ENCODE results near the gene SCN4B. TPM values are rescaled to one million over a fixed set of nuclear protein-coding genes. Genes with fewer than 3 reads are reported as not detected.

Gene SCN4B
- total RNA-seq, 1 donor from 2014 or later = 0.89 TPM

DNA sequence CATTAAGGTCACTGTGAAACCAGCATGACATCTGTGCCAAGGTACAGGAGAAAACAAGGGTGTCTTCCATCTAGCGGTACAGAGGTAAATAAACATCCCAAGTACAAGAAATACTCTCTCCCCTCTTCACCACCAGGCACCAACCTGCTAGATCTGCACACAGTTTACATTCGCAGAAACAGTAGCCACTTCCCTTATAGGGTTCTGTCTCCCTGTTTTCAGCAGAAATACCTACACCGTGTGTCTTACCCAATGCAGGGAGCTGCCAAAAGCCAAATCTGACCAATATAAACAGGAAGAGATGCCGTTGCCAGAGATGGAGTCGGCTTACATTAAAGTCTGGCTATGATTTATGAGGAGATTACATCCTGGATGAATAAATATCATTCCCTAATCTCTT lies 1.2 kb downstream of the SCN4B start:
- no peak for TF ChIP-seq EZH2 (IDR thresholded peaks at IDR 0.05; ENCODE audit: insufficient read depth, low read length)
- TF ChIP-seq, protein P1, sequence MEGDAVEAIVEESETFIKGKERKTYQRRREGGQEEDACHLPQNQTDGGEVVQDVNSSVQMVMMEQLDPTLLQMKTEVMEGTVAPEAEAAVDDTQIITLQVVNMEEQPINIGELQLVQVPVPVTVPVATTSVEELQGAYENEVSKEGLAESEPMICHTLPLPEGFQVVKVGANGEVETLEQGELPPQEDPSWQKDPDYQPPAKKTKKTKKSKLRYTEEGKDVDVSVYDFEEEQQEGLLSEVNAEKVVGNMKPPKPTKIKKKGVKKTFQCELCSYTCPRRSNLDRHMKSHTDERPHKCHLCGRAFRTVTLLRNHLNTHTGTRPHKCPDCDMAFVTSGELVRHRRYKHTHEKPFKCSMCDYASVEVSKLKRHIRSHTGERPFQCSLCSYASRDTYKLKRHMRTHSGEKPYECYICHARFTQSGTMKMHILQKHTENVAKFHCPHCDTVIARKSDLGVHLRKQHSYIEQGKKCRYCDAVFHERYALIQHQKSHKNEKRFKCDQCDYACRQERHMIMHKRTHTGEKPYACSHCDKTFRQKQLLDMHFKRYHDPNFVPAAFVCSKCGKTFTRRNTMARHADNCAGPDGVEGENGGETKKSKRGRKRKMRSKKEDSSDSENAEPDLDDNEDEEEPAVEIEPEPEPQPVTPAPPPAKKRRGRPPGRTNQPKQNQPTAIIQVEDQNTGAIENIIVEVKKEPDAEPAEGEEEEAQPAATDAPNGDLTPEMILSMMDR (IDR thresholded peaks at IDR 0.05; ENCODE audit: insufficient read depth, low read depth, low read length) = no peak
- no peak overlapping the region for H3K9ac ChIP-seq (ENCODE audit: low read length)
- H4K20me1 ChIP-seq (ENCODE audit: insufficient read depth, low read length) = no peaks in the 10 kb centered on the region
- peak overlapping the region; percentile 90 for H3K4me2 ChIP-seq (ENCODE audit: low read length)
- peaks cover under 1% of the 10 kb centered on the region for H3K4me1 Mint-ChIP-seq (ENCODE audit: low read depth, unreplicated experiment)
- H3K27me3 Mint-ChIP-seq (ENCODE audit: low read depth, unreplicated experiment) = peaks cover 84% of the 10 kb centered on the region
- no peaks in the 10 kb centered on the region for H3K9me3 Mint-ChIP-seq (ENCODE audit: unreplicated experiment)
- DNase-seq (ENCODE audit: low read depth) (peak; percentile 50), FAIRE-seq (no peak)
- H3K79me2 ChIP-seq (ENCODE audit: insufficient read depth, low read length) = no peaks in the 10 kb centered on the region
- no peak overlapping the region for H3K4me3 Mint-ChIP-seq (ENCODE audit: unreplicated experiment)
- H3K27me3 ChIP-seq (ENCODE audit: insufficient read depth, low read length) = peaks cover 47% of the 10 kb centered on the region
- H3K36me3 Mint-ChIP-seq (ENCODE audit: low read depth, unreplicated experiment) = no peaks in the 10 kb centered on the region
- H3K36me3 ChIP-seq (ENCODE audit: insufficient read depth, low read length) = no peaks in the 10 kb centered on the region
- H3K9me3 ChIP-seq (ENCODE audit: insufficient read depth, low read depth, low read length) = no peaks in the 10 kb centered on the region
- H3K4me3 ChIP-seq (ENCODE audit: insufficient read depth, low read depth, low read length) = no peak overlapping the region
- H3K27ac ChIP-seq (ENCODE audit: low read depth, low read length) = no peak overlapping the region
- no peak overlapping the region for H3K27ac Mint-ChIP-seq (ENCODE audit: unreplicated experiment)
- no peak overlapping the region for H2AFZ ChIP-seq (ENCODE audit: low read depth, low read length)
- H3K4me1 ChIP-seq (ENCODE audit: insufficient read depth, low read length) = peaks cover 12% of the 10 kb centered on the region

DNA sequence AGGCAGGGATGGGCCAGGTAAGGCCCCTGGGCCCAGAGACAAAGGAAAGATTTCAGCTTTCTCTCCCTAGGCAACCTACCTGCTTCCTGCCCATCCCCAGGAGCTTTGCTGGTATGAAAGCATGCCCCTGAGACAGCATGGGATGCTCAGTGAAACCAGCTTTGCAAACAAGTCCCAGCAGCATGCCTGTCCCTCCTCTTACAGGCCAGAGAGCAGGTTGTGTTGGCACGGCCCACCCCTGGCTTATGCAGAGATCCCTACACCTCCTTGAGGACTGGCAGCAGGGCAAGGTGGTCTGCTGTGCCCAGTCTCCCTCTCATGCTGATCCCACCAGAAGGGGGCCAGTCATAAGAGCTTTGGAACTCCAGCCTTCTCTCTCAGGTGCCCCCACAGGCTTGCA lies 3.1 kb downstream of the SCN4B start:
- H3K27ac Mint-ChIP-seq (ENCODE audit: unreplicated experiment) = no peak overlapping the region
- Histone ChIP-seq H4K20me1 (ENCODE audit: insufficient read depth, low read length) (no peaks in the 10 kb centered on the region), H3K4me1 (ENCODE audit: insufficient read depth, low read length) (peaks cover 12% of the 10 kb centered on the region), H3K36me3 (ENCODE audit: insufficient read depth, low read length) (no peaks in the 10 kb centered on the region), H3K79me2 (ENCODE audit: insufficient read depth, low read length) (no peaks in the 10 kb centered on the region), H3K27ac (ENCODE audit: low read depth, low read length) (no peak overlapping the region), H3K9me3 (ENCODE audit: insufficient read depth, low read depth, low read length) (no peaks in the 10 kb centered on the region), H3K4me3 (ENCODE audit: insufficient read depth, low read depth, low read length) (no peak overlapping the region), H2AFZ (ENCODE audit: low read depth, low read length) (no peak overlapping the region), H3K9ac (ENCODE audit: low read length) (no peak overlapping the region), H3K4me2 (ENCODE audit: low read length) (no peak overlapping the region), H3K27me3 (ENCODE audit: insufficient read depth, low read length) (peaks cover 30% of the 10 kb centered on the region)
- no peaks in the 10 kb centered on the region for H3K9me3 Mint-ChIP-seq (ENCODE audit: unreplicated experiment)
- no peaks in the 10 kb centered on the region for H3K36me3 Mint-ChIP-seq (ENCODE audit: low read depth, unreplicated experiment)
- H3K27me3 Mint-ChIP-seq (ENCODE audit: low read depth, unreplicated experiment) = peaks cover 73% of the 10 kb centered on the region
- FAIRE-seq = no peak
- H3K4me1 Mint-ChIP-seq (ENCODE audit: low read depth, unreplicated experiment) = peaks cover 2% of the 10 kb centered on the region
- H3K4me3 Mint-ChIP-seq (ENCODE audit: unreplicated experiment) = no peak overlapping the region
- no peak for TF ChIP-seq EZH2 (IDR thresholded peaks at IDR 0.05; ENCODE audit: insufficient read depth, low read length)
- TF ChIP-seq, protein P1 (IDR thresholded peaks at IDR 0.05; ENCODE audit: insufficient read depth, low read depth, low read length) = no peak
- no peak for DNase-seq (ENCODE audit: low read depth)

DNA sequence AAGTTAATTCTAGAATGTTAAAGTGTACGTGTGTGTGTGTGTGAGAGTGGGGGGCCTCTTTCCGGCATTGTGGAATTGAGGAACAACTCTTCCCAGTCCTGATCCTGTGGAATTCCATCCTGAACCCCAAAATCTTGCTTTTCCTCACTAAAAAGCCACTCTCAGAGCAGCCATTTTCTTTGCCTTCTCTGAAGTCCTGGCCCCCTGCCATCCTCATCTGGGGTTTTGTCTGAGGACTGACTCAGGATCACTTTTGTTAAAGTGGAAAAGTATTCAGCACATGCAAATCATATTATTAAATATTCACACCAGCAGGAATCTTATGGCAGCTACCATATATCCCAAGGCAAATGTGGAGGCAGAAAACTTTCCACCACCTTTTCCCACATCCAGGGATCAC lies 3.8 kb downstream of the SCN4B start:
- H3K27me3 Mint-ChIP-seq (ENCODE audit: low read depth, unreplicated experiment) = peaks cover 73% of the 10 kb centered on the region
- Histone ChIP-seq H3K4me2 (ENCODE audit: low read length) (no peak overlapping the region), H4K20me1 (ENCODE audit: insufficient read depth, low read length) (no peaks in the 10 kb centered on the region), H3K9ac (ENCODE audit: low read length) (no peak overlapping the region), H2AFZ (ENCODE audit: low read depth, low read length) (peak overlapping the region; percentile 40), H3K36me3 (ENCODE audit: insufficient read depth, low read length) (no peaks in the 10 kb centered on the region), H3K79me2 (ENCODE audit: insufficient read depth, low read length) (no peaks in the 10 kb centered on the region), H3K4me1 (ENCODE audit: insufficient read depth, low read length) (peaks cover 12% of the 10 kb centered on the region), H3K27ac (ENCODE audit: low read depth, low read length) (no peak overlapping the region), H3K9me3 (ENCODE audit: insufficient read depth, low read depth, low read length) (no peaks in the 10 kb centered on the region), H3K27me3 (ENCODE audit: insufficient read depth, low read length) (peaks cover 26% of the 10 kb centered on the region), H3K4me3 (ENCODE audit: insufficient read depth, low read depth, low read length) (no peak overlapping the region)
- FAIRE-seq (no peak), DNase-seq (ENCODE audit: low read depth) (no peak)
- H3K4me1 Mint-ChIP-seq (ENCODE audit: low read depth, unreplicated experiment) = peaks cover 2% of the 10 kb centered on the region
- TF ChIP-seq, protein P1 (IDR thresholded peaks at IDR 0.05; ENCODE audit: insufficient read depth, low read depth, low read length) = no peak
- no peak for TF ChIP-seq EZH2 (IDR thresholded peaks at IDR 0.05; ENCODE audit: insufficient read depth, low read length)
- no peaks in the 10 kb centered on the region for H3K36me3 Mint-ChIP-seq (ENCODE audit: low read depth, unreplicated experiment)
- no peak overlapping the region for H3K4me3 Mint-ChIP-seq (ENCODE audit: unreplicated experiment)
- H3K27ac Mint-ChIP-seq (ENCODE audit: unreplicated experiment) = no peak overlapping the region
- H3K9me3 Mint-ChIP-seq (ENCODE audit: unreplicated experiment) = no peaks in the 10 kb centered on the region
